KMS-11 (cell line): Measurements from ENCODE around the gene DLD.

Experiments
- H2AFZ ChIP-seq: fragments of 200-600 bp; sonication (generic); 2 replicates; pipeline ENCODE4 v1.6.1; 2016; ENCODE audit warnings: antibody characterized with exemption, mixed run types, low read depth
- H3K27ac ChIP-seq: fragments of 200-600 bp; sonication (generic); 2 replicates; pipeline ENCODE4 v1.6.1; 2016; ENCODE audit warnings: mild to moderate bottlenecking, mixed run types
- H3K27me3 ChIP-seq: fragments of 200-600 bp; sonication (generic); 2 replicates; pipeline ENCODE4 v1.6.1; 2017; ENCODE audit warnings: mild to moderate bottlenecking, low read depth, mixed run types, moderate library complexity; ENCODE audit not compliant: insufficient read depth
- H3K36me3 ChIP-seq: fragments of 200-600 bp; sonication (generic); 2 replicates; pipeline ENCODE4 v1.6.1; 2017; ENCODE audit warnings: mild to moderate bottlenecking, mixed run types; ENCODE audit not compliant: insufficient read depth
- H3K4me1 ChIP-seq: fragments of 200-600 bp; sonication (generic); 2 replicates; pipeline ENCODE4 v1.6.1; 2016; ENCODE audit warnings: mild to moderate bottlenecking, low read depth, mixed run types; ENCODE audit not compliant: poor library complexity, severe bottlenecking
- H3K4me2 ChIP-seq: fragments of 200-600 bp; sonication (generic); 2 replicates; pipeline ENCODE4 v1.7.0; 2016; ENCODE audit warnings: mild to moderate bottlenecking, mixed run types
- H3K4me3 ChIP-seq: fragments of 200-600 bp; sonication (generic); IDR thresholded peaks from 2 replicates; pipeline ENCODE4 v1.6.1; 2017; ENCODE audit warnings: low read depth, low read length, mixed read lengths; ENCODE audit not compliant: insufficient read depth
- H3K79me2 ChIP-seq: fragments of 200-600 bp; sonication (generic); 2 replicates; pipeline ENCODE4 v1.6.1; 2016; ENCODE audit warnings: low read depth, mixed run types; ENCODE audit not compliant: insufficient read depth
- H3K9ac ChIP-seq: fragments of 200-600 bp; sonication (generic); 2 replicates; pipeline ENCODE4 v1.6.1; 2016; ENCODE audit warnings: mild to moderate bottlenecking, mixed run types
- H4K20me1 ChIP-seq: fragments of 200-600 bp; sonication (generic); 2 replicates; pipeline ENCODE4 v1.6.1; 2016; ENCODE audit warnings: mild to moderate bottlenecking, mixed run types; ENCODE audit not compliant: insufficient read depth
- TF ChIP-seq, protein P1 (sequence below): fragments of 200-600 bp; sonication (generic); conservative IDR thresholded peaks from 2 replicates; pipeline ENCODE4 v1.6.1; 2017; ENCODE audit warnings: low read depth, mild to moderate bottlenecking, antibody characterized with exemption, low read length, moderate library complexity, mixed read lengths

DLD gene

DNA sequence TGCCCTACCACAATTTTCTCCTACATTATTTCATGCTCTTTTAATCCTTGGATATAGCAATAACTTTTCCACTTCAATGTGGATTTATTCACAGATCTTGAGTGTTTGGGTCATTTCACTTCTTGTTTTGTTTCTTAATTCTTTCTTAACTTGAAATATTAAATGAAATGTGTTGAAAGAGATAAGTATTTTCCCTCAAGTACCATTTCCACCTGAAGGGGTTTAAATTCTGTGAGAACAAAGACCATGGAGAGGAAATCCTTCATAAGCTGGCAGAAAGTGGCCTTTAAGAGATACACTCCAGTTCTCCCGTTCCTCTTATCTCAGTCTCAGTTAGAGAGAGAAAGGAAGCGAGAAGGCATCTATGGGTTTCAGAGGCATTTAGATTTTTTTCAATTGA is 14.1 kb upstream of the DLD start:
- H3K9ac ChIP-seq: no peak overlapping the region
- H4K20me1 ChIP-seq: no peaks in the 10 kb centered on the region
- no peak overlapping the region for H3K4me3 ChIP-seq
- TF ChIP-seq, protein P1, sequence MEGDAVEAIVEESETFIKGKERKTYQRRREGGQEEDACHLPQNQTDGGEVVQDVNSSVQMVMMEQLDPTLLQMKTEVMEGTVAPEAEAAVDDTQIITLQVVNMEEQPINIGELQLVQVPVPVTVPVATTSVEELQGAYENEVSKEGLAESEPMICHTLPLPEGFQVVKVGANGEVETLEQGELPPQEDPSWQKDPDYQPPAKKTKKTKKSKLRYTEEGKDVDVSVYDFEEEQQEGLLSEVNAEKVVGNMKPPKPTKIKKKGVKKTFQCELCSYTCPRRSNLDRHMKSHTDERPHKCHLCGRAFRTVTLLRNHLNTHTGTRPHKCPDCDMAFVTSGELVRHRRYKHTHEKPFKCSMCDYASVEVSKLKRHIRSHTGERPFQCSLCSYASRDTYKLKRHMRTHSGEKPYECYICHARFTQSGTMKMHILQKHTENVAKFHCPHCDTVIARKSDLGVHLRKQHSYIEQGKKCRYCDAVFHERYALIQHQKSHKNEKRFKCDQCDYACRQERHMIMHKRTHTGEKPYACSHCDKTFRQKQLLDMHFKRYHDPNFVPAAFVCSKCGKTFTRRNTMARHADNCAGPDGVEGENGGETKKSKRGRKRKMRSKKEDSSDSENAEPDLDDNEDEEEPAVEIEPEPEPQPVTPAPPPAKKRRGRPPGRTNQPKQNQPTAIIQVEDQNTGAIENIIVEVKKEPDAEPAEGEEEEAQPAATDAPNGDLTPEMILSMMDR: no peak
- no peaks in the 10 kb centered on the region for H3K36me3 ChIP-seq
- no peaks in the 10 kb centered on the region for H3K27me3 ChIP-seq
- no peak overlapping the region for H3K27ac ChIP-seq
- H3K79me2 ChIP-seq: no peaks in the 10 kb centered on the region
- H3K4me1 ChIP-seq: peaks cover 7% of the 10 kb centered on the region
- no peak overlapping the region for H2AFZ ChIP-seq
- H3K4me2 ChIP-seq: no peak overlapping the region

DNA sequence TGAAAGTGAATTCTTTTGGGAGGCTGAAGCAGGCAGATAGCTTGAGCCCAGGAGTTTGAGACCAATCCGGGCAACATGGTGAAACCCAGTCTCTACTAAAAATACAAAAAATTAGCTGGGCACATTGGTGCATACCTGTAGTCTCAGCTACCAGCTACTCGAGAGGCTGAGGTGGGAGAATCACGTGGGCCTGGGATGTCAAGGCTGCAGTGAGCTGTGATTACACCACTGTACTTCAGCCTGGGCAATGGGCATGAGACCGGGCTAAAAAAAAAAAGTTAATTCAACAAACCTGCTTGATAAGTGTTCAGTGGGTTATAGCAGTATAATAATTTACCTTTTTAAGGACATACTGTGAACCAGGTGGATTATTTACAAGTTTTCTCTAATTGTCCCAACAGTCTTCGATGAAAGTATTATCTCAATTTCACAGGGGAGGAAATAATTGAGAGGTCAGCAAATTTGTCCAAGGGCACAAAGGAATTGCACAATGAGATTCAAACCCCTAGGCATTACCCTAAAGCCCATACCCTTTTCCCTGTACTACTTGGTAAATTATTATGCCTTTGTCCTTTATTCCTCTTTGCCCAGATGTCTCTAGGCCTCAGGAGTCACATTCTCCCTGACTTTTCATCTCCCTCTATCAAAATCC is 13.1 kb upstream of the DLD start:
- H3K36me3 ChIP-seq: no peaks in the 10 kb centered on the region
- H3K9ac ChIP-seq: no peak overlapping the region
- no peaks in the 10 kb centered on the region for H3K79me2 ChIP-seq
- H3K4me3 ChIP-seq: no peak overlapping the region
- no peak overlapping the region for H2AFZ ChIP-seq
- H3K27ac ChIP-seq: no peak overlapping the region
- no peak overlapping the region for H3K4me2 ChIP-seq
- TF ChIP-seq, protein P1: no peak
- peaks cover 7% of the 10 kb centered on the region for H3K4me1 ChIP-seq
- H3K27me3 ChIP-seq: no peaks in the 10 kb centered on the region
- no peaks in the 10 kb centered on the region for H4K20me1 ChIP-seq

- Histone ChIP-seq H3K27me3 (no peaks in the 10 kb centered on the region), H3K36me3 (no peaks in the 10 kb centered on the region), H3K79me2 (no peaks in the 10 kb centered on the region), H3K4me3 (no peak overlapping the region), H2AFZ (no peak overlapping the region), H3K4me1 (peaks cover 7% of the 10 kb centered on the region), H4K20me1 (no peaks in the 10 kb centered on the region), H3K4me2 (no peak overlapping the region), H3K27ac (no peak overlapping the region), H3K9ac (no peak overlapping the region)
- TF ChIP-seq, protein P1: no peak
These were observed 12.3 kb upstream of the DLD start for GRCh38 chr7:107878636-107879035.

DNA sequence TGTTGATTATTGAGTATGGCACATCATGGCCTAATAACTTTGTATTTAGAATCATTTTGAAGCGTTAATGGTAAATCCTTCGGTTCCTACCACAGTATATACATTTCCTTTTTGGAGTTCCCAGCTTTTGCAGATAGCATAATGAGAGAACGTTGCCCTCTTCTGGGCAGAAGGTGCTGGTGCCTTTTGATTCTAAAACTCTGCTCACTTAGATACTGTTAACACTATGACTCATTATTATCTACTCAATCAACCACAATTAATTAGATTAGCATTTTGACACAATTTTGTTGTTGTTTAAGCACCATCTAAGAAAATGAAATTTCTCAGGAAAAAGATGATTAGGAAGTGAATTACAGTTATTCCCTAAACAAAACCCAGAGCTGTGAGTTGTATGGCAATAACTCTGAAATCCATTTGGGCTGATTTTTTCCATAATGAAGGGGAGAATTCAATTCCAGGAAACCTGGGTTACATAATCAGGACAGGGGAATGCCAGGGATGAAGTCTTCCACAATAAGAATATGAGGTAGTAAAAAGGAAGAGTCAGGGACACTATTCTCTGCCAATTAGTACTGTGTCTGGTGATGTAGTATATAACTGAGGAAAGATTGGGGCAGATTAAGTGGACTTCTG is 11.5 kb upstream of the DLD start:
- H2AFZ ChIP-seq: peak overlapping the region; percentile 38; the same call in 1 of the 2 replicates
- no peak overlapping the region for H3K27ac ChIP-seq
- no peaks in the 10 kb centered on the region for H3K79me2 ChIP-seq
- H3K4me2 ChIP-seq: no peak overlapping the region
- TF ChIP-seq, protein P1: peak; percentile 82
- H3K36me3 ChIP-seq: no peaks in the 10 kb centered on the region
- no peaks in the 10 kb centered on the region for H4K20me1 ChIP-seq
- H3K4me1 ChIP-seq: peaks cover 7% of the 10 kb centered on the region
- H3K9ac ChIP-seq: no peak overlapping the region
- no peaks in the 10 kb centered on the region for H3K27me3 ChIP-seq
- no peak overlapping the region for H3K4me3 ChIP-seq
